Renal cortex interstitium (tissue), 11 donors: ENCODE measurements around the gene ASB15. TPM values are rescaled to one million over a fixed set of nuclear protein-coding genes. Genes with fewer than 3 reads are reported as not detected.
"Not testable (repeated sequence)": the region's sequence is repeated elsewhere in the genome, so short reads cannot be mapped to it uniquely, and the experiment has no call there.

Experiments
- DNase-seq, 11 donors: peaks; one replicate each; pipeline ENCODE4 v3.0.0-alpha.2; 2013; ENCODE audit warnings: low read depth in 9 of 11, low spot score in 4 of 11; ENCODE audit errors: extremely low read depth in 1 of 11
- polyA plus RNA-seq, 3 donors: library from polyadenylated mRNA; unstranded; fragments of 120-200 nt; gene quantifications; one replicate each; pipeline ENCODE4 v1.2.1, GENCODE V29; 2013; ENCODE audit not compliant: insufficient read length in 3 of 3

Gene ASB15
- polyA plus RNA-seq, 3 donors = 1.7 to 2.8 (median 2.1) TPM

DNA sequence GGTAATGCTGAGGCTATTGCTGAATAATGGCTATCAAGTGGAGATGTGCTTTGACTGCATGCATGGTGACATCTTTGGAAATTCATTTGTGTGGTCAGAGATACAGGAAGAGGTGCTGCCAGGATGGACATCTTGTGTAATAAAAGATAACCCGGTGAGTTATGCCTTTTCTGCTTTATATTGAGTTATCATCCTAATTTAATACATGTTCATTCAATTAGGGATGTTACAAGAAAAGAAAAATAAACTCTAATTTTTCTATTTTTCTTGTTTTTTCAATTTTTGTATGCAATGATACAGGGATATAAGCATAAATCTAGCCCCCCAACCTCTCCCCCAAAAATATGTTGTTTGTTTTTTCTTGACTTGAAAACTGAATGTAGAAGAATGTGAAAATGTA lies 27.7 kb downstream of the ASB15 start:
- DNase-seq = no peak

DNA sequence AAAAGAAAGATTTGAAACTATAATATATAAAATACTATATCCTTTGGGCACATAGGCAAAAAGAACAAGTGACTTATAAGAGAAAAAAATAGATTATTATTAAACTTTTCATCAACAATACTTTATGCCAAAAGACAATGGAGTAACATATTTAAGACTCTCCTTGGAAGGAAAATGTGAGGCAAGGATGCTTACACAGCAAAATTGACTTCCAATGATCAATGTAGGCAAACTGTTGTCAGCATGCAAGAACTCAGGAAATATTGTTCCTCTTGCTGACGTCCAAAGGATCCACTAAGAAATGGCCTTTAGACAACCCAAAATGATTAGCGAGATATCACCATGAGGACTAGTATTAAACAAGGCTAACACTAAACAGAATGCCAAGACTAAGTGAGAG lies 31.2 kb downstream of the ASB15 start:
- no peak for DNase-seq

- no peak for DNase-seq
Observed at GRCh38 chr7:123633553-123633952, 31.9 kb downstream of the ASB15 start.

- not testable (repeated sequence) for DNase-seq
Observed at GRCh38 chr7:123634011-123634573, 32.5 kb downstream of the ASB15 start.

GRCh38 chr7:123635551-123636359 lies 34.1 kb downstream of the ASB15 start:
- DNase-seq = peak in 1 of 11 donors; percentile 18

DNA sequence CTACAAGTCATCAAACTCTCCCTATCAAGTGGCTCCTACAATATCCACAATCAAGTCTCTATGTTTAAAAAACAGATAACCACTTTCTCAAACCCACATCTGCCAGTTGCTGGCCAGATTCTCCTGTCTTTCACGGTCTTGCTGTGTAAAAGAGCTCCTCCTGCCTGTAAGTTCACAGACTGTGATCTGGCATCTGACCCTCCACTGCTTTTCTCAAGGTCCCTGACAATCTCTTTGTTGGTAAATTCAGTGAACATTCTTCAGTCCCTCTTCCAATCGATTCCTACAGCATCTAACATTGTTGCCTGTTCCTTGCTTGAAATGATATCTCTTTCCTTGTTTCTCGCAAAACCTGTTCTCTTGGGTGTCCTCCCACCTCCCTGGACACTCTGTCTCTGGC lies 35.6 kb downstream of the ASB15 start:
- DNase-seq = no peak

- no peak for DNase-seq
Observed at GRCh38 chr7:123637878-123638277, 36.3 kb downstream of the ASB15 start.

GRCh38 chr7:123639631-123640030 lies 38.0 kb downstream of the ASB15 start:
- DNase-seq = no peak

DNA sequence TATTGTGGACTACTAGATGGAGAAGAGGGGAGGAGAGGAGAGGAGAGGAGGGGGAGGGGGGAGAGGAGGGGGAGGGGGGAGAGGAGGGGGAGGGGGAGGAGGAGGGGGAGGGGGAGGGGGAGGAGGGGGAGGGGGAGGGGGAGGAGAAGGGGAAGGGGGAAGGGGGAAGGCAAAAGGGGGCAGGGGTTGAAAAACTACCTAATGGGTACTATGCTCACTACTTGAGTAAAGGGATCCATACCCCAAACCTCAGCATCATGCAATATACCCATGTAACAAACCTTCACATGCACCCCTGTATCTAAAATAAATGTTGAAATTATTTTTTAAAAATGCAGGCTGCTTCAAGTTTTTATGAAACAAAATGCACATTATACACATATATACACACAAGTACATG lies 39.0 kb downstream of the ASB15 start:
- no peak for DNase-seq

GRCh38 chr7:123641901-123642300 lies 40.3 kb downstream of the ASB15 start:
- no peak for DNase-seq

DNA sequence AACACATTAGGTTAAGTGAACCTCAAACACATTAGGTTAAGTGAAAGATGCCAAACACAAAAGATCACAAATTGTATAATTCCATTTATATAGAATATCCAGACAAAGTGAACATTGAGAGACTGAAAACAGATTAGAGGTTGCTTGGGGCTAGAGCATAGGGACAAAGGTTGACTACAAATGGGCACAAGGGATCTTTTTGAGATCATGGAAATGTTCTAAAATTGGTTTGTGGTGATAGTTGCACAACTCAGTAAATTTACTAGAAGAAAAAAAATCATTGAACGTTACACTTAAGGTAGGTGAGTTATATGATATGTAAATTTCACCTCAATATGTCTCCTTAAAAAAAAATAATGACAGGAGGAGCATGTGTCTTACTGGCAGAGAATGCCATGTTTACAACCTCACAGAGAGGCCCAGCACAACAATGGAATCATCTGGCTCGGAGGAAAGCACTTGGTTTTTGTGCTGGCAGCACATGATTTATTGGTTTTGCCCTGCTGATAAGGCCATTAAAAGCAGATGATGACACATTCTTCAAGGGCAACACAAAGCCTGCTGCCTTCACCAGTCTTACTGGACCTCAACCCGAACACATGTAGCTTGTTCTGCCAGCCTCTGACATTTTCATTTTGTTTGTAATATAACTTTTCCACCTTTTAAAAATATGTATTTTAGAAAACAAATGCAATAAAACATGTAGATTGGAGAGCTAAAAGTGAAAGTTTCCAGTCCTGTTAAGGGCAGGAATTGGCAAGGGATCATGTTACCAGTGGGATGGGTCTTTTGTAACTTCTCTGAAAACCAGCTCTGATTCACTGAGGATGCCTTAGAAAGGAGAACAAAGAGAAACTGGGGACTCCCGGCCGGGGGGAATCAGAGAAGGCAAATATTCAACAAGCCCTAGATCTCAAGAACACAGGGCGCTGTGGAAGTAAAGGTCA lies 42.1 kb downstream of the ASB15 start:
- peak in 8 of 11 donors; percentile 9 to 52 (median 28) for DNase-seq

DNA sequence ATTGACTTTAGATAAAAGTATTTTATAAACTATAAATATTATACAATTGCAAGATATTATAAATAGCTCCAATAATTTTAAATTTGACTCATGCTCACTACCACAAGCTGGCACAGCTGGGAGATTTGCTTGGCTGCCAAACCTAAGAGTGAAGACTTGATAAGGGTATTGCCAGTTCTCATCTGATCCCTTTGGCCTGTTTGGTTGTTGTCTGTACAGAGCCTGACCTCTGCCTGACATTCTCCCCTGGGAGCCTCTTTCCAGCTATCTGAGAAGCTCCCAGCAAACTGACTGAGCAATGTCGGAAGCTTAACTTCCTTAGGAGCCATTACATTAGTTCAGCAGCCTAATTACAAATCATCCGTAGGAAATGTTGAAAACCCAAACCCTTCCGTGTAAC lies 43.9 kb downstream of the ASB15 start:
- no peak for DNase-seq

GRCh38 chr7:123647106-123647730 lies 45.6 kb downstream of the ASB15 start:
- DNase-seq = no peak

- no peak for DNase-seq
Observed at GRCh38 chr7:123649964-123650363, 48.3 kb downstream of the ASB15 start.

DNA sequence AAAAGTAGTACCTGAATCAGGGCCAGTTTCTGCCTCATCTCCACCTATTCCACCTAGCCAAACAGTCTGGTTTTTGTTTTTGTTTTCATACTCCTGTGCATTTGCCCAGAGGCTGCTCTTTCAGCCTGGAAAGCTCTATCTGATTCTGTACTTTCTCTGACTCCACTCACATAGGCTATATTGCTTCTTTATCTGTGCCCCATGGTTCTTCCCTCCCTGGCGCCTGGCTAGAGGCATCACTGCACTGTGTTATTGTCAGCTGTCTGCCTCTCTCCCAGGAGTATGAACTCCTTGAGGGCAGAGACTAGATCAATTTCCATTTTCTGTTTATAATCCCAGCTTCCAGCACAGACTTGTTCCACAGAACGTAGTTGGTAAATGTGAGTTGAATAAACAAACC lies 49.0 kb downstream of the ASB15 start:
- DNase-seq = no peak

DNA sequence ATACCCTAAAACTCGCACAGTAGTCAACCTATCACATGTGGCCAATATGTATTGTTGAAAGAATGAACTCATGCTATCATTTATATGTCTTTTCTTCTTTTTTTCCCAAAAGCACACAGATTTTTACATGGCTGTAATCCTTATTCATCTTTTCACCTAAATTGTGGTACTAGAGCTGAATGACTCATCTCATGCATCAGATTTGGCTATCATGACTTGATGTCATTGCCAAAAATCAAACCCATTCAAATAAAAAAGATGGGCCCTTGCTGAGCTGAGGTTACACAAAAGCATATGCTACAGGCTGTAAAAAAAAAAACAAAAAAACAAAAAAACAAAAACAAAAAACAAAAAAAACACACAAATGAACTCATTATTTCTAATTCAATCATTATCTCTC lies 50.8 kb downstream of the ASB15 start:
- no peak for DNase-seq

DNA sequence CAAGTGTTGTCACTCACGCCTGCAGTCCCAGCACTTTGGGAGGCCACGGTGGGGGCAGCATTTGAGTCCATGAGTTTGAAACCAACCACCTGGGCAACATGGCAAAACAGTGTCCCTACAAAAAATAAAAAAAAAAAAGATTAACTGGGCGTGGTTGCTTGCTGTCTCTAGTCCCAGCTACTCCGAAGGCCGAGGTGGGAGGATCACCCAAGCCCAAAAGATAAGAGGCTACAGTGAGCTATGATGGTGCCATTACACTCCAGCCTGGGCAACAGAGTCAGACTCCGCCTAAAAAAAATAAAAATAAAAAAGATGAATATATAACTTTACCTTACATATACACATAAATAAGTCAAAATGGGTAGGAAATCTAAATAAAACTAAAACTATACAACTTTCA lies 51.5 kb downstream of the ASB15 start:
- no peak for DNase-seq

DNA sequence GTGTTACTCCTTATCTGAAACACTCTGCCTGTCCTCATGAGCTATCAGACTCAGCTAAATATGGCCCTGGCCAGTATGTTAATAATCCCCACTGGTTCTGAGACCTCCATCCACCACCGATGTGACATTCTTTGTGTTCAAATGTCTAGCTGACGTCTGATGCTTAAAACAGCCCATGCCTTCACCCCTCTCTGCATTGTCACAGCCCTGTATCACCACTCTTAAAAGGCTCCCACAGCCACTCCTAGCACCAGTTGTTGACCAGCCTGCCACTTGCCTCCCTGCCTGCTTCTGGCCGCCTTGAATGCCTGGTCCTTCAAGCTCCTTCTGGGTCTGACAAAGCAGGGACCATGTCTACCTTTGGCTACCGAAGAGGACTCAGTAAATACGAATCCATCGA lies 54.0 kb downstream of the ASB15 start, which contains the start of gene LMOD2:
Gene LMOD2, plus strand, starts transcription at position 253 of the 400 bp plus-strand sequence. Its CDS starts 98 bp downstream, at position 351.
- DNase-seq = no peak
